SK-N-SH treated with all-trans-retinoic acid at 6 μM for 48 hours (cell line): ENCODE measurements around the gene CLVS2.

ENCODE experiments used
- GLIS3 ChIP-seq: fragments of 250-450 bp; sonication (Bioruptor Pico); IDR thresholded peaks from 2 replicates; pipeline ENCODE4 v1.5.0; 2020; ENCODE audit warnings: mild to moderate bottlenecking, moderate library complexity
- SNAI2 ChIP-seq: fragments of 250-450 bp; sonication (Bioruptor Pico); IDR thresholded peaks from 2 replicates; pipeline ENCODE4 v1.5.0; 2020; ENCODE audit warnings: mild to moderate bottlenecking, moderate library complexity
- TCF4 ChIP-seq: fragments of 250-450 bp; sonication (Bioruptor Pico); IDR thresholded peaks from 2 replicates; pipeline ENCODE4 v1.8.0; 2021; ENCODE audit warnings: mild to moderate bottlenecking, moderate library complexity, borderline replicate concordance
- ZC3H10 ChIP-seq: fragments of 250-450 bp; sonication (Bioruptor Pico); IDR thresholded peaks from 2 replicates; pipeline ENCODE4 v1.5.1; 2021; ENCODE audit warnings: mild to moderate bottlenecking, moderate library complexity
- ZFP3 ChIP-seq: fragments of 250-450 bp; sonication (Bioruptor Pico); IDR thresholded peaks from 2 replicates; pipeline ENCODE4 v1.5.0; 2020; ENCODE audit warnings: mild to moderate bottlenecking, moderate library complexity
- ZNF70 ChIP-seq: fragments of 450-650 bp; formaldehyde crosslinking; IDR thresholded peaks from 2 replicates; pipeline ENCODE4 v1.5.0; 2020; ENCODE audit warnings: mild to moderate bottlenecking, moderate library complexity
- TF ChIP-seq, protein P1 (sequence below): fragments of 250-450 bp; sonication (Bioruptor Pico); IDR thresholded peaks from 2 replicates; pipeline ENCODE4 v1.8.0; 2020; ENCODE audit warnings: mild to moderate bottlenecking, moderate library complexity, borderline replicate concordance
- TF ChIP-seq, protein P2 (sequence below): fragments of 250-450 bp; sonication (Bioruptor Pico); IDR thresholded peaks from 2 replicates; pipeline ENCODE4 v1.5.0; 2020; ENCODE audit warnings: mild to moderate bottlenecking, moderate library complexity

DNA sequence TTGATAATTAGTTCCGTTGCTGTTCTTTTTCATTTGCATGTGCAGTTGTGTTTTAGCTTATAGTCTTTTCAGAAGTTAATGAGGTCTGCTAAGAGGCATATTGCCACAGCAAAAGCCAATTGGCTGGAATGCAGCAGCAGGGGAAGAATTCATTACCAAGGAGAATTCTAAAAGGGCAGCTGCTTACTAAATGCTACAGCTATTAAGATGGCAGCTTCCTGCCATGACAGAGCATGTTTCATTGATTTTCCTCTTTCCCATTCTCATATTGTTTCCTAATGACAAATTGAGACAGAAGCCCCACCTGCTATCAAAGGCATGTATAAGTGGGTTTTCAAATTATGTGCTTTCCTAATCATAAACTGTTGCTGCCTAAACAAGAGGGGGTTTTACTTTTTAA is 66.6 kb downstream of the CLVS2 start:
- TF ChIP-seq ZNF70 (no peak), ZFP3 (CRISPR knock-in tag) (no peak), ZC3H10 (CRISPR knock-in tag) (no peak), TCF4 (CRISPR knock-in tag) (no peak), SNAI2 (CRISPR knock-in tag) (no peak), GLIS3 (CRISPR knock-in tag) (no peak)
- TF ChIP-seq, protein P1, sequence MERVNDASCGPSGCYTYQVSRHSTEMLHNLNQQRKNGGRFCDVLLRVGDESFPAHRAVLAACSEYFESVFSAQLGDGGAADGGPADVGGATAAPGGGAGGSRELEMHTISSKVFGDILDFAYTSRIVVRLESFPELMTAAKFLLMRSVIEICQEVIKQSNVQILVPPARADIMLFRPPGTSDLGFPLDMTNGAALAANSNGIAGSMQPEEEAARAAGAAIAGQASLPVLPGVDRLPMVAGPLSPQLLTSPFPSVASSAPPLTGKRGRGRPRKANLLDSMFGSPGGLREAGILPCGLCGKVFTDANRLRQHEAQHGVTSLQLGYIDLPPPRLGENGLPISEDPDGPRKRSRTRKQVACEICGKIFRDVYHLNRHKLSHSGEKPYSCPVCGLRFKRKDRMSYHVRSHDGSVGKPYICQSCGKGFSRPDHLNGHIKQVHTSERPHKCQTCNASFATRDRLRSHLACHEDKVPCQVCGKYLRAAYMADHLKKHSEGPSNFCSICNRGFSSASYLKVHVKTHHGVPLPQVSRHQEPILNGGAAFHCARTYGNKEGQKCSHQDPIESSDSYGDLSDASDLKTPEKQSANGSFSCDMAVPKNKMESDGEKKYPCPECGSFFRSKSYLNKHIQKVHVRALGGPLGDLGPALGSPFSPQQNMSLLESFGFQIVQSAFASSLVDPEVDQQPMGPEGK (CRISPR knock-in tag): no peak
- TF ChIP-seq, protein P2, sequence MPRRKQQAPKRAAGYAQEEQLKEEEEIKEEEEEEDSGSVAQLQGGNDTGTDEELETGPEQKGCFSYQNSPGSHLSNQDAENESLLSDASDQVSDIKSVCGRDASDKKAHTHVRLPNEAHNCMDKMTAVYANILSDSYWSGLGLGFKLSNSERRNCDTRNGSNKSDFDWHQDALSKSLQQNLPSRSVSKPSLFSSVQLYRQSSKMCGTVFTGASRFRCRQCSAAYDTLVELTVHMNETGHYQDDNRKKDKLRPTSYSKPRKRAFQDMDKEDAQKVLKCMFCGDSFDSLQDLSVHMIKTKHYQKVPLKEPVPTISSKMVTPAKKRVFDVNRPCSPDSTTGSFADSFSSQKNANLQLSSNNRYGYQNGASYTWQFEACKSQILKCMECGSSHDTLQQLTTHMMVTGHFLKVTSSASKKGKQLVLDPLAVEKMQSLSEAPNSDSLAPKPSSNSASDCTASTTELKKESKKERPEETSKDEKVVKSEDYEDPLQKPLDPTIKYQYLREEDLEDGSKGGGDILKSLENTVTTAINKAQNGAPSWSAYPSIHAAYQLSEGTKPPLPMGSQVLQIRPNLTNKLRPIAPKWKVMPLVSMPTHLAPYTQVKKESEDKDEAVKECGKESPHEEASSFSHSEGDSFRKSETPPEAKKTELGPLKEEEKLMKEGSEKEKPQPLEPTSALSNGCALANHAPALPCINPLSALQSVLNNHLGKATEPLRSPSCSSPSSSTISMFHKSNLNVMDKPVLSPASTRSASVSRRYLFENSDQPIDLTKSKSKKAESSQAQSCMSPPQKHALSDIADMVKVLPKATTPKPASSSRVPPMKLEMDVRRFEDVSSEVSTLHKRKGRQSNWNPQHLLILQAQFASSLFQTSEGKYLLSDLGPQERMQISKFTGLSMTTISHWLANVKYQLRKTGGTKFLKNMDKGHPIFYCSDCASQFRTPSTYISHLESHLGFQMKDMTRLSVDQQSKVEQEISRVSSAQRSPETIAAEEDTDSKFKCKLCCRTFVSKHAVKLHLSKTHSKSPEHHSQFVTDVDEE (CRISPR knock-in tag): no peak
